Keratinocyte (primary cell): ENCODE data around the gene MEGF11. TPM values are rescaled to one million over a fixed set of nuclear protein-coding genes. Genes with fewer than 3 reads are reported as not detected.
"Not testable (repeated sequence)": the region's sequence is repeated elsewhere in the genome, so short reads cannot be mapped to it uniquely, and the experiment has no call there.

Experiments
- DNase-seq: peaks from one replicate; pipeline ENCODE4 v3.0.0-alpha.2; 2011; ENCODE audit warnings: low read depth, missing footprints, low spot score
- FAIRE-seq: peaks from 2 replicates; lab custom pipeline; 2011; peaks lifted over from hg19 to GRCh38; lab: Jason Lieb, UNC
- H2AFZ ChIP-seq: 2 replicates; pipeline ENCODE4 v1.6.0; 2012; ENCODE audit warnings: low read length, control low read depth, inconsistent platforms; ENCODE audit not compliant: control insufficient read depth
- H3K27ac ChIP-seq: 2 replicates; pipeline ENCODE4 v1.5.1; 2011; ENCODE audit warnings: low read length; ENCODE audit not compliant: control insufficient read depth, insufficient read depth
- H3K27me3 ChIP-seq: 3 replicates; pipeline ENCODE4 v1.6.0; 2011; ENCODE audit warnings: low read length; ENCODE audit not compliant: control insufficient read depth, insufficient read depth; ENCODE audit errors: extremely low read depth
- H3K36me3 ChIP-seq, 2 experiments: 2 replicates in 1 of 2; 3 replicates in 1 of 2; pipeline ENCODE4 v1.5.1; 2011; ENCODE audit warnings: low read length in 2 of 2, mild to moderate bottlenecking in 1 of 2; ENCODE audit not compliant: control insufficient read depth in 2 of 2, insufficient read depth in 2 of 2; ENCODE audit errors: extremely low read depth in 1 of 2
- H3K4me1 ChIP-seq: 3 replicates; pipeline ENCODE4 v1.5.1; 2011; ENCODE audit warnings: low read length; ENCODE audit not compliant: control insufficient read depth, insufficient read depth; ENCODE audit errors: extremely low read depth
- H3K4me2 ChIP-seq: 3 replicates; pipeline ENCODE4 v1.6.0; 2011; ENCODE audit warnings: low read depth, low read length; ENCODE audit not compliant: control insufficient read depth, insufficient read depth; ENCODE audit errors: extremely low read depth
- H3K4me3 ChIP-seq, 3 experiments: fragments of 200-600 bp in 1 of 3; sonication (generic) in 1 of 3; 2 replicates in 2 of 3; 3 replicates in 1 of 3; pipeline ENCODE4 v1.5.1; 2011 to 2016; ENCODE audit warnings: low read length in 3 of 3, mild to moderate bottlenecking in 3 of 3, control low read depth in 2 of 3, inconsistent platforms in 1 of 3, low read depth in 1 of 3, mixed read lengths in 1 of 3, mixed run types in 1 of 3, moderate library complexity in 1 of 3; ENCODE audit not compliant: control insufficient read depth in 2 of 3, insufficient read depth in 2 of 3; ENCODE audit errors: extremely low read depth in 1 of 3
- H3K79me2 ChIP-seq: 2 replicates; pipeline ENCODE4 v1.6.0; 2012; ENCODE audit warnings: low read length; ENCODE audit not compliant: control insufficient read depth, insufficient read depth
- H3K9ac ChIP-seq: 3 replicates; pipeline ENCODE4 v1.6.0; 2011; ENCODE audit warnings: low read length; ENCODE audit not compliant: control insufficient read depth, insufficient read depth; ENCODE audit errors: extremely low read depth
- H3K9me1 ChIP-seq: 3 replicates; pipeline ENCODE4 v1.6.0; 2011; ENCODE audit warnings: low read length; ENCODE audit not compliant: control insufficient read depth, insufficient read depth; ENCODE audit errors: extremely low read depth
- H3K9me3 ChIP-seq: 2 replicates; pipeline ENCODE4 v1.5.1; 2012; ENCODE audit warnings: low read depth, low read length; ENCODE audit not compliant: control insufficient read depth
- H4K20me1 ChIP-seq: 3 replicates; pipeline ENCODE4 v1.6.0; 2011; ENCODE audit warnings: low read length; ENCODE audit not compliant: control insufficient read depth, insufficient read depth; ENCODE audit errors: extremely low read depth
- CTCF ChIP-seq, 3 experiments: IDR thresholded peaks in 1 of 3; conservative IDR thresholded peaks in 1 of 3; optimal IDR thresholded peaks in 1 of 3; 2 replicates in 2 of 3; 3 replicates in 1 of 3; pipeline versions ENCODE3 to v1.5.1; 2011; ENCODE audit warnings: low read length in 3 of 3, mild to moderate bottlenecking in 3 of 3, moderate library complexity in 2 of 3, control low read depth in 1 of 3, inconsistent platforms in 1 of 3; ENCODE audit not compliant: insufficient read depth in 2 of 3; ENCODE audit errors: extremely low read depth in 1 of 3
- EZH2 ChIP-seq: IDR thresholded peaks from one replicate; pipeline ENCODE4 v1.6.1; 2012; ENCODE audit warnings: inconsistent platforms, mild to moderate bottlenecking, low read length, moderate library complexity
- dilution Hi-C: fragments of 300-500 bp; cut with MboI; formaldehyde crosslinking; loops from one replicate; pipeline ENCODE4 v1.7.0; 2020; ENCODE audit warnings: low sequenced_read_pairs; ENCODE audit not compliant: extremely low pct_ligation_motif_present
- polyA plus RNA-seq, 5 experiments: library from polyadenylated mRNA; depleted of rRNA in 3 of 5; stranded (reverse) in 3 of 5; stranded (forward) in 1 of 5; unstranded in 1 of 5; fragments of >200 nt; gene quantifications; 1 replicate in 1 of 5; 2 replicates in 3 of 5; 3 replicates in 1 of 5; pipeline versions ENCODE4 v1.2.1 to v1.2.3, GENCODE V29; 2011 to 2012; ENCODE audit warnings: missing spikeins in 2 of 5, low read depth in 1 of 5, low replicate concordance in 1 of 5

The MEGF11 gene
- polyA plus RNA-seq, 1 donor (not counting 4 experiments of a cell fraction or from before 2014, with no cell fraction given) = not detected

DNA sequence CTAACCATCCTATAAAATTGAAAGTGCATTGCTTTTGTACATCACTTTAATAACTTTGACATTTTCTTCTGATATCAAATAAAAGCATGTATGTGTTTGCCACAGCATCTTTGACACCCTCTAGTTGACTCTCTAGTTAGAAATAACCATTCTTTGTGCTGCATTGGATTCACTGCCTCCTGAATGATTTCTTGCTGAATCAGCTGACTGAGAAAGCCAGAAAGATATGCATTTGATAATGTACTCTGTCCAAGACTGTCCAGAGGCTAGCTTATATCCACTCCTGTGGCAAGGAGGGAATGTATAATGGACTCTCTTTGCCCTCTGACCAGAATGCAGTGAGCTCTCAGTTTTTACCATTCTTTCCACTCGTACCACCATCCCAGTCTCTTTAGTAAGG, 378.1 kb downstream of the MEGF11 start:
- Histone ChIP-seq H3K9me1 (no peaks in the 10 kb centered on the region), H3K4me3 (no peak overlapping the region), H3K9ac (no peak overlapping the region), H3K4me1 (peaks cover 20% of the 10 kb centered on the region), H3K27ac (no peak overlapping the region), H4K20me1 (peaks cover 7% of the 10 kb centered on the region), H3K27me3 (no peaks in the 10 kb centered on the region), H2AFZ (no peak overlapping the region), H3K36me3 (peaks cover 21 to 22% of the 10 kb centered on the region in 2 experiments), H3K4me2 (no peak overlapping the region), H3K79me2 (peaks cover 81% of the 10 kb centered on the region), H3K9me3 (no peaks in the 10 kb centered on the region)
- no peak for DNase-seq
- dilution Hi-C loops = no loop called here
- no peak for FAIRE-seq
- TF ChIP-seq CTCF (optimal IDR thresholded peaks at IDR 0.05 in 1 of 3, IDR thresholded peaks at IDR 0.05 in 1 of 3, conservative IDR thresholded peaks at IDR 0.05 in 1 of 3; ENCODE audit: extremely low read depth in 1 of 3, insufficient read depth in 2 of 3, low read length in 3 of 3) (no peak), EZH2 (no peak)

- Histone ChIP-seq H3K9me1 (no peaks in the 10 kb centered on the region), H3K27ac (peak overlapping the region; percentile 3), H3K27me3 (no peaks in the 10 kb centered on the region), H2AFZ (no peak overlapping the region), H3K4me2 (peak overlapping the region; percentile 25), H3K9me3 (no peaks in the 10 kb centered on the region), H3K4me3 (no peak overlapping the region), H3K4me1 (peaks cover 20% of the 10 kb centered on the region), H3K79me2 (peaks cover 89% of the 10 kb centered on the region), H3K36me3 (peaks cover 15 to 18% of the 10 kb centered on the region in 2 experiments), H4K20me1 (peaks cover 7% of the 10 kb centered on the region), H3K9ac (no peak overlapping the region)
- DNase-seq = no peak
- FAIRE-seq = no peak
- dilution Hi-C loops = no loop called here
- no peak for TF ChIP-seq EZH2
- TF ChIP-seq CTCF (optimal IDR thresholded peaks at IDR 0.05 in 1 of 3, IDR thresholded peaks at IDR 0.05 in 1 of 3, conservative IDR thresholded peaks at IDR 0.05 in 1 of 3; ENCODE audit: extremely low read depth in 1 of 3, insufficient read depth in 2 of 3, low read length in 3 of 3) = no peak
Observed at GRCh38 chr15:65873256-65873655, 380.3 kb downstream of the MEGF11 start.

DNA sequence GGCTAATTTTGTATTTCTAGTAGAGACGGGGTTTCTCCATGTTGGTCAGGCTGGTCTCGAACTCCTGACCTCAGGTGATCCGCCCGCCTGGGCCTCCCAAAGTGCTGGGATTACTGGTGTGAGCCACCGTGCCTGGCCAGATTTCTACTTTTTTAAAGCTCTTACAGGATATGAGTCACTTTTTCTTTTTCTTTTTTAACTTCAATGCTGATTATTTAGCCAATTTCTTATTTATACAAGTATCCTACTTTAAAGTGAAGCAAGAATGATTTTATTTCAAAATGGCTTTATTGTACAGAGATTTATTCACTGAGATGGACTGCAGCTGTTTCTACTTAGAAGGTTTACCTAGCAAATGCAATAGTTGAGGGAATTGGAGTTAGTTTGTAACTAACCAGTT, 381.0 kb downstream of the MEGF11 start:
- H3K4me2 ChIP-seq = peak overlapping the region; percentile 25
- H3K27me3 ChIP-seq = not testable (repeated sequence)

DNA sequence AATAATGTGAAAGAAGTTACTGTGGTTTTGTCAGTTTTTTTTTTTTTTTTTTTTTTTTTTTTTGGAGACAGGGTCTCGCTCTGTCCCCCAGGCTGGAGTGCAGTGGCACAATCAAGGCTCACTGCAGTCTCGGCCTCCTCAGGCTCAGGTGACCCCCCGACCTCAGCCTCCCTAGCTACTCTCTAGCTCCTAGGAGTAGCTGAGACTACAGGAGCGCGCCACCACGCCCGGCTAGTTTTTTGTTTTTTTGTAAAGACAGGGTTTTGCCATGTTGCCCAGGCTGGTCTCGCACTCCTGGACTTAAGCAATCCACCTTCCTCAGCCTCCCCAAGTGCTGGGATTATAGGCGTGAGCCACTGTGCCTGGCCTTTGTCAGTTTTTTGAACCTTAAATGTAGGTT, 381.7 kb downstream of the MEGF11 start:
- FAIRE-seq, H3K4me3 ChIP-seq, dilution Hi-C loops, DNase-seq, H3K9ac ChIP-seq, H3K27ac ChIP-seq, H3K27me3 ChIP-seq, H2AFZ ChIP-seq, H4K20me1 ChIP-seq, H3K9me3 ChIP-seq, H3K36me3 ChIP-seq, H3K9me1 ChIP-seq: not testable (repeated sequence)
- Histone ChIP-seq H3K4me1 (peaks cover 20% of the 10 kb centered on the region), H3K4me2 (peak overlapping the region; percentile 96), H3K79me2 (peaks cover 76% of the 10 kb centered on the region)

More for the DNA sequence above, 381.0 kb downstream of the MEGF11 start:
- Histone ChIP-seq H3K36me3 (peaks cover 12 to 13% of the 10 kb centered on the region in 2 experiments), H3K4me1 (peaks cover 20% of the 10 kb centered on the region), H3K79me2 (peaks cover 83% of the 10 kb centered on the region), H3K27ac (peak overlapping the region; percentile 3)
- dilution Hi-C loops, H2AFZ ChIP-seq, DNase-seq, H3K4me3 ChIP-seq, FAIRE-seq, H3K9ac ChIP-seq, H3K9me1 ChIP-seq, H3K9me3 ChIP-seq, H4K20me1 ChIP-seq: not testable (repeated sequence)
